ENCODE results near the gene MYRF.
A peak's percentile ranks its signal among the peaks of the same experiment; 100 is the strongest.

The MYRF gene

GRCh38 chr11:61719978-61720377 is 32.5 kb upstream of the MYRF start:
- DNase-seq: no peak

DNA sequence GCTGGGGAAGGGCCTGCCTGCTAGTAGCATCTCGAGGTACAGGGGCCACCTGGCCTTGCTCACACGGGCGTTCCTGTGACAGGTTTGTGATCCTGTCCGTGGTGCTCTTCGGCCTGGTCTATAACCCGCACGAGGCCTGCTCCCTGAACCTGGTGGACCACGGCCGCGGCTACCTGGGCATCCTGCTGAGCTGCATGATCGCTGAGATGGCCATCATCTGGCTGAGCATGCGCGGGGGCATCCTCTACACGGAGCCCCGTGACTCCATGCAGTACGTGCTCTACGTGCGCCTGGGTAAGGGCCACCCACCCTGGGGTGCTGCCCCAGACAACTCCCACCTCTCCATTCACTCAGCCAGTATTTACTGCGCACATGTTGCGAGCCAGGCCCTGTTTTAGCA is 31.8 kb upstream of the MYRF start:
- DNase-seq: no peak

GRCh38 chr11:61724437-61724836 is 28.0 kb upstream of the MYRF start:
- DNase-seq: no peak

GRCh38 chr11:61725781-61726231 is 26.6 kb upstream of the MYRF start:
- no peak for DNase-seq

DNA sequence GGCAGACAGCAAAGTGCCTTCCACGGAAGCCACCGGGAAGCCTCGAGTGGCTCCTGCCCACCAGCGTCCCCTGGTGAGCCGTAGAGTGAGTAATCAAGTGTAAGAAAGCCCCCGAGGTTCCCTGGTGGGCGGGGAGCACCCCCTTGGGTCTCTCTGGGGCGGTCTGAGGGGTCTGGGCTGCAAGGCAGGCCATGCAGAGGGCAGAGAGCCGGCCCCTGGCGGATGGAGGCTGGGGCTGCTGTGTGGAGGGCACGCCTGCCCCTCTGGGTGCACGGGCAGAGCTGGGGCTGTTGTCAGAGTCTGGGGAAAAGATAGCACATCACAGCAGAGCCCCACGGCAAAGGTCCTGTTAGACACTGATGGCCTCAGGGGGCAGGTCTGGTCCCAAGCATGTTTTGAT is 25.7 kb upstream of the MYRF start:
- DNase-seq: no peak

DNA sequence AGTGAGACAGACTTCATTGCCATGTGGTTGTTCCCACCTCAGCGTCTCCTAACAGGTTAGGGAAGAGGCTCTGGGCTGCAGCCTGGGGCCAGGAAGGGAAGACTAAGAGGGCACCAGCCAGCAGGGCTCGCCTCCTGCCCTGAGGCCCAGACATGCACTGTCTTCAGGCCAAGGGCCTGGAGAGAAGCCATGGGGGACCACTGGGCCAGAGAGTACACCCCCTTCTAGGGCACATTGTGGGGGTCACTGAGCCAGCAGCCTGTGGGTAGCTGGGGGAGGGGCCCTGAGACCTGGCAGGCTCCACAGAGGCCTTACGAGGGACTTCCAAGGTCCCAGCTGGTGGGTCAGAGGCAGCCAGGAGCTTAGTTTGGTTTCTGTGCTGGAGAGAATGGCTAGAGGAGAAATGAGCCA is 25.0 kb upstream of the MYRF start:
- DNase-seq: no peak

DNA sequence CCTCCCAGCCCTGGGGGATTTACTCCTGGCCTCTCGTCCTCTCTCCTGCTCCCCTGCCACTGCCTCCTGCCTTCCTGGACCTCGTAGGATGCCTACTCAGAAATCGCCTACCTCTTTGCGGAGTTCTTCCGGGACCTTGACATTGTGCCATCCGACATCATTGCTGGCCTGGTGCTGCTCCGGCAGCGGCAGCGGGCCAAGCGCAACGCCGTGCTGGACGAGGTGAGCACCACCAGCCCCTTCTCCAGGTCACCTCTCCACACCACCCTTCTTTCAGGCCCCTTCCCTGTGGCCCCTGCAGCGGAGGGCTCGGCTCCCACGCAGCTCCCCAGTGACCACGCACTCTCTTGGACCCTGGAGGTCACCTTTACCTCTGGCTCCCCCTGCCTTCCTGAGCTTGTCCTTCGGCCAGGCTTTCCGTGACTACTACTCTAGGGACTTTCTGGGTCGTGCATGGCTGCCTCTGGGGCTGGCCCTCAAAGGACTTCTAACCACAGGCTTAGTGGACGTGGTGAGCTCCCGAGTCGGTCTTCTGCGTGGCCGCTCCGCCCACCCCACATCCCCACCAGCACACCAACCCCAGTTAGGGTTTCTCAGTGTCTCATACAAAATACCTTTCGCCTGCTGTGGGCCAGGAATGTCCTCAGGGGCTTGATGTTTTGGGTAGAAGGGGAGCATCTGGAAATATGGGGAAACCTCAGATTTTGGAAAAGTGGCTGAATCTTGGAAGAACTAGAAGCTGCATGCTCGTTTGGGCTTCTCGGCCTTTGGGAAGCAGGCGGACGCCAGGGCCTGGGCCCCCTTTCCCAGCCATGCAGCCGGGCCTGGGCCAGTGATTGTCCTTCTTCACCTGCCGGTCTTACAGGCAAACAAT is 24.1 kb upstream of the MYRF start:
- DNase-seq: no peak

GRCh38 chr11:61728940-61729219 is 23.6 kb upstream of the MYRF start:
- DNase-seq: no peak

DNA sequence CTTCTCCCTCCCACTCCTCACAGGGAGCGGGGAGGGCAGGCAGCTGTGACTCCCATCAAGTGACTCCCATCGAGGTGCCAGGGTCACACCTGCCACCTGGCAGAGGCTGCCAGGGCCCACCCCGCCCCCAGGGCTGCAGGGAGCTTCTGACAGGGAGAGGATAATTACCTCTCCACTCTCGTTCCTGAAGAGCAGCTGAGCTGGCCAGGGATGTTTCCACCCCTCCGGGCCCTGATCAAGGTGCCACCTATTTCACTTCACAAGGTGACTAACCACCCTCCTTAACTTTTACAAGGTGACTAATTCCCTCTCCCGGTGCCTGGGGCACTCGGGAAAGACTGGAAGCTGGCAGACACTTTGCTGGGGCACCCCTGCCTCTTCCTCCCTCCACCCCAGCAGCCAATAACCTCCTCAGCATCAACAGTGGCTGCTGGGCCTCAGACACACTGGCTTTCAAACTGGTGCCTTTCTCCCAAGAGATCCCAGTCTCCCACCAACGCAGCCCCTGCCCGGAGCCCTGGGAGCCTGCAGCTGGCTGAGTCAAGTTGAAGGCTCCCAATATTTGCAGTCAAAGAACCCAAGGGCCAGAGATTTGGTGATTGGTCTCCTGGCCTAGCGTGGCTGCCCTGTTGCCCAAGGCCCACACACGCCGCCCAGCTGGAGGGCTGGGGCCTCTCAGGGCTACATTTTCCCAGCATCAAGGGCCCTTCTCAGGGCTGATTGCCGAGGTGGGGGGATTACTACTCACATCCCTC is 22.0 kb upstream of the MYRF start:
- no peak for DNase-seq

GRCh38 chr11:61731211-61731951 is 21.1 kb upstream of the MYRF start:
- no peak for DNase-seq

- no peak for DNase-seq
Observed at GRCh38 chr11:61731952-61732675, 20.3 kb upstream of the MYRF start.

GRCh38 chr11:61732705-61733104 is 19.7 kb upstream of the MYRF start:
- DNase-seq: no peak

DNA sequence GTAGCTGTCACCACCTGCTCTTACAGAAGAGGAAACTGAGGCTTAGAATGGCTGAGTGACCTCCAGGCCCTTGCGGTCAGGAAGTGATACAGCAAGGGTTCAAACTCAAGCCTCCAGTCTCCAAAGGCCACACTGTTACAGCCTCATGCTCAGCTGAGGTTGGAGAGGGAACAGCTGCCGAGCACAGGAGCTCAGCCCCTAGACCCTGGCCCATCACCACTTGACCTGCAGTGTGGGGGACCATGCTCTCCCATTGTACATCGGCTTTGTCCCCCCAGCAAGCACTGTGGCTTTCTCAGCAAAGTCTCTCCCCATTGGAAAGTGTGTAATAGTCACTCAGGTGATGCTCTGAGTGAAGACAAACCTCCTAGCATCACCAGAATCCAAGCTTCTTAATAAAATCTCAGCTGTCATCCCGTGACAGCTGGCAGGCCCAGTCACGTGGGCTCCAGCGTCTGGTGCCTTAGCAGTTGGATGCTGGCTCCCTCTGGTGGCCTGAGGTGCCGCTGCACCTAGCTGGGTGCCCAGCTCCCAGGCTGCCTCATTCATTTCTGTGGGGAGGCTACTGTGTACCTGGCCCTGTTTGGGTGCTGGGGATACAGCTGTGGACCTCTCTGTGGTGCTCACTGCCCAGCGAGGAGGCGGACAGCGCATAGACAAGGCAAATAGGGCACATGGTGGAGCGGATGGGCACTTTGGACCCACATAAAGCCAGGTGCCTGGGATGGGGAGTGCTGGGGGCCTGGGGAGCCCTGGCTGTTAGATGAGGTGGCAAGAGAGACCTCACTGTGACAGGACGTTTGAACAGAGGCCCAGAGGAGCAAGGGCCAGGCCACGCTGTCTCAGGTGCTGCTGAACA is 19.1 kb upstream of the MYRF start:
- DNase-seq: peak; percentile 86

DNA sequence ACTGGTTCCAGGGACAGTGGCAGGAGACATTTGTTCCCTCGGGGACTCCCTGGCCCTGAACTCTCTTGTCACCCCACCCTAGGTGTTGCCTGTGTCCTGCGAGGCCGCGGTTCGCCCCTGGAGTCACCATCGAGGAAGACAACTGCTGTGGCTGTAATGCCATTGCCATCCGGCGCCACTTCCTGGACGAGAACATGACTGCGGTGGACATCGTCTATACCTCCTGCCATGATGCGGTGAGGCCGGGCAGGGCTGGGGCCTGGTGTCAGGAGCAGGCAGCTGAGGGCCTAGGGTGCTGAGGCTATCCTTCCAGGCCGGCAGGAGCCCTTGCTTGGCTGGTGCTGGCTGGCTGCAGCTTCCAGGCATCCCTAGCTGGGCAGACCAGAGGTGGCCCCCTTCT is 17.7 kb upstream of the MYRF start:
- DNase-seq: no peak

DNA sequence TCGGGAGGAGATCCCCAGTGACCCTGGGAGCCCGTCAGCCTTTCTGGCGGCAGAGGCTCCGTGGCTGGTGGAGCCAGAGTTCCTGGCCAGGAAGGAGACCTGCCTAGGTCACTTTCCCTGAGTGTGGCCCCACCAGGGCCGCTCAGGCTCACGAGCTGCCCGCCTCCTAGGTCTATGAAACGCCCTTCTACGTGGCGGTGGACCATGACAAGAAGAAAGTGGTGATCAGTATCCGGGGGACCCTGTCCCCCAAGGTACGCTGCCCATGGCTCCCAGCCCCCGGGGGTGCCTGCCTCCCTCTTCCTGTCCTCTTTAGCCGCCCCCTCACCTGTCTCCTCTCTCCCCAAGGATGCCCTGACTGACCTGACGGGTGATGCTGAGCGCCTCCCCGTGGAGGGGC is 17.0 kb upstream of the MYRF start:
- DNase-seq: no peak

DNA sequence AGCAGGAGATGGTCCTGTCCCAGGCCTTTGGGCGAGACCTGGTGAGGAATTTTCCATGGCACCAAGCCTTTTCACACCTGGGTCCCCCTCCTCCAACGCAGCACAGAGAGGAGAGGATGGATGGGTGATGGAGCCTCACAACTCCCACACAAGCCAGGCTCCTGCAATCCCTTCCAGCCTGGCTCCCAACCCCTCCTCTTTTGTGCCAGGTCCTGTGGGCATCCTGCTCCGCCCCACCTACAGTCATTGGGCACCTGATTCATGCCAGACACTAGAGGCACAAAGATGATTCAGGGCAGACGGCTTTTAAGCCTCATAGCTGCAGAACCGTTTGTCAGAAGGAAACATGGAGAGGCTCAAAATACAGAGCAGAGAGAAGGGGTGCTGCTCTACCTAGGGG is 16.1 kb upstream of the MYRF start:
- no peak for DNase-seq

DNA sequence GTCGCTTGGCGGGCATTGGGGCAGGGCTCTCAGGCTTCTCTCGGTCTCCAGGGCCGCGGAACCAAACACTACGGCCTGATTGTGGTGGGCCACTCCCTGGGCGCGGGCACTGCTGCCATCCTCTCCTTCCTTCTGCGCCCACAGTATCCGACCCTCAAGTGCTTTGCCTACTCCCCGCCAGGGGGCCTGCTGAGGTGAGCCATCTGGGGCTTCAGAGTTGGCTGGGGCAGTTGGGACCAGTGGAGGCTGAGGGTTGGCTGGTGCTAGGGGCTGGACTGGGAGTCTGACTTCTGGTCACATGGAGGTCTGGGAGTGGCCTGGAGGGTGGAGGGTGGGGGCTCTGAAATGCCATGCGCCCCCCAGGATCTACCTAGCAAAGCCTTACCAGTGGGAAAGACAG is 15.3 kb upstream of the MYRF start:
- no peak for DNase-seq

DNA sequence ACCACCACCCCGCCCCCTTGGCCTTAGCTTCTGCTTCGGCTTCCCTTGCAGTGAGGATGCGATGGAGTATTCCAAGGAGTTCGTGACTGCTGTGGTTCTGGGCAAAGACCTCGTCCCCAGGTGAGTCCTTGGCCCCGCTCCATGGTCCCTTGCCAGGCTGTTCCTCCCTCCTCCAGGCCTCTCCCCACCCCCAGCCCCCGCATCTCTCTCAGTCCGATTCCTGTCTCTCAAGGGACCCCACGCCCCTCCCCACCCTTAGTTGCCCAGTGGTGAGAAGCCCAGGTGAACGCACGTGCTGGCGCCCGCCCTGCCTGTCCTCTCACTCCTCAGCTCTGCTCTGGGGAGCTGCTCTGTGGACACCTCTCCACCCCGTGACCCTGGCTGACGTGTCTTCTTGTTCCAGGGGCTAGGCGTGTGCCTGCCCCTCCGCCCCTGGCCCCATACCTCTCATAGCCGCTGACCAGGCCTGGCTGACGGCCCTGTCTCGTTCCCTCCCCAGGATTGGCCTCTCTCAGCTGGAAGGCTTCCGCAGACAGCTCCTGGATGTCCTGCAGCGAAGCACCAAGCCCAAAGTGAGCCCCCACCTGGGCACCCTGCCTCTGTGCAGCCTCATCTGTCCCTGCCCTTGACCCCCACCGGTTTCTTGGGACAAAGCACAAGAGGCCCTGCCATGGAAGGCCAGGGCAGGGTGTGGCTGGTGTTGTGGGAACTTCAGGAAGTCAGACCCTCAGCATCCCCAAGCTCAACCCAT is 14.6 kb upstream of the MYRF start:
- no peak for DNase-seq

DNA sequence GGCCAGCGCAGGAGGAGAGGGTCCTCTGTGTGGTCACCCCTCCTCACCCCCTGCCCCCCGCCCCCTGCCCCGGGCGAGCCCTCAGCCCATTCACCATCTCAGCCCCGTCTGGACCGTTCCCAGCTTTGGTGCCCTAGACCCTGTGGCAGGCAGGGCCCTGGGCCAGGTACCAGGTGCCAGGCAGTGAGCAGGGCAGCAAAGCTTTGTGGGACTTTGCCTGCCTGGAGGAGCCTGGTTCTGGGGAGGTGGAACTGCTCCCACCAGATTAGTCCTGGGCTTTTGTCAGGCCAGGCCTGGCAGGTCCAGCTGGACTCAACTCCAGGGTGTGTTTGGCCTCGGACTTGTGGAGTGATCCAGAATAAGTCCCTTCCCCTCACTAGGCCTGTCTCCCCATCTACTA is 13.7 kb upstream of the MYRF start:
- no peak for DNase-seq

DNA sequence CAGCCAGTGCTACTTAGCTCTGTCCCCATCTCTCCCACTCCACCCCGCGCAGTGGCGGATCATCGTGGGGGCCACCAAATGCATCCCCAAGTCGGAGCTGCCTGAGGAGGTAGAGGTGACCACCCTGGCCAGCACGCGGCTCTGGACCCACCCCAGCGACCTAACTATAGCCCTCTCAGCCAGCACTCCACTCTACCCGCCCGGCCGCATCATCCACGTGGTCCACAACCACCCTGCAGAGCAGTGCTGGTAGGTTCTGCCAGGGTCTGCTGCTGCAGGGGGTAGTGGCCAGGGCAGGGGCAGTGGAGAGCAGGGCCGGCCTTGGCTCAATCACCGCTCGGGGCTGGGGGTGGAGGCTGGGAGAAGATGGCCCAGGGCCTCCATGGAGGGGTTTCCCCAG is 13.0 kb upstream of the MYRF start:
- no peak for DNase-seq

DNA sequence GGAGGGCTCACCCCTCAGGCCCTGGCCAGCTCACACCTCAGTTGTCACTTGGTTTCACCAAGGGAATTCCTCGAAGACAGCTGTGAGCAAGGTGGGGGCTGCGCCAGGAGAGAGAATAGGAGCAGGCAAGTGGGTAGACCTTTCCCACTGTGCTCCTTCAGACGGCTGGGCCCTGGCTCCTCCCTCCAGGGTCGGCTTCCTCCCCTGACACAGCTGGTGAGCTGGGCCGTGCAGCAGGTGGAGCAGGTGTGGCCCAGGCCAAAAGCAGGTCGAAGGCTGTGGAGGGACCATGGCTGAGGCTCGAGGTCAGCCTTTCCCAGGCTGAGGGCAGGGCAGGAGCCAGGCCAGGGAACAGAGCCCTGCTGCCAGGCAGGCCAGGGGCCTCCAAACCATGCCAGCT is 12.5 kb upstream of the MYRF start:
- no peak for DNase-seq

Data from activated T-cell treated with anti-CD3 and anti-CD28 coated beads, Interleukin-2, amount 50 U/mL, for 1 hour (primary cell).